ENCODE results near the gene PAX5.

PAX5 gene

GRCh38 chr9:36950389-36950788, 83.7 kb downstream of the PAX5 start:
- Histone ChIP-seq H3K9ac (ENCODE audit: insufficient read length, low read depth) (no peak overlapping the region), H3K4me1 (ENCODE audit: insufficient read depth, insufficient read length) (peaks cover 4% of the 10 kb centered on the region), H3K9me3 (ENCODE audit: insufficient read depth, low read length) (no peaks in the 10 kb centered on the region), H3K36me3 (ENCODE audit: insufficient read depth, insufficient read length, low read length) (no peaks in the 10 kb centered on the region), H3K4me3 (ENCODE audit: insufficient read length, low read depth) (no peak overlapping the region), H3K27me3 (ENCODE audit: insufficient read depth, insufficient read length) (no peaks in the 10 kb centered on the region)
- DNase-seq (ENCODE audit: low read depth, low spot score), result peak; percentile 25
- TF ChIP-seq SUZ12 (IDR thresholded peaks at IDR 0.05; ENCODE audit: extremely low read depth, insufficient read depth, insufficient read length) (no peak), ZNF274 (IDR thresholded peaks at IDR 0.05; ENCODE audit: low read depth, low read length) (no peak), YY1 (IDR thresholded peaks at IDR 0.05; ENCODE audit: insufficient read depth, insufficient read length) (no peak)

- TF ChIP-seq SUZ12 (IDR thresholded peaks at IDR 0.05; ENCODE audit: extremely low read depth, insufficient read depth, insufficient read length) (no peak), YY1 (IDR thresholded peaks at IDR 0.05; ENCODE audit: insufficient read depth, insufficient read length) (no peak), ZNF274 (IDR thresholded peaks at IDR 0.05; ENCODE audit: low read depth, low read length) (no peak)
- H3K9ac ChIP-seq (ENCODE audit: insufficient read length, low read depth), result no peak overlapping the region
Observed at GRCh38 chr9:36949466-36949865, 84.6 kb downstream of the PAX5 start.

GRCh38 chr9:36948051-36948450, 86.0 kb downstream of the PAX5 start:
- TF ChIP-seq YY1 (IDR thresholded peaks at IDR 0.05; ENCODE audit: insufficient read depth, insufficient read length), result no peak
- Histone ChIP-seq H3K9ac (ENCODE audit: insufficient read length, low read depth) (no peak overlapping the region), H3K36me3 (ENCODE audit: insufficient read depth, insufficient read length, low read length) (no peaks in the 10 kb centered on the region), H3K9me3 (ENCODE audit: insufficient read depth, low read length) (no peaks in the 10 kb centered on the region), H3K4me1 (ENCODE audit: insufficient read depth, insufficient read length) (peaks cover 4% of the 10 kb centered on the region), H3K27me3 (ENCODE audit: insufficient read depth, insufficient read length) (no peaks in the 10 kb centered on the region), H3K4me3 (ENCODE audit: insufficient read length, low read depth) (no peak overlapping the region)
- no peak for DNase-seq (ENCODE audit: low read depth, low spot score)

More at GRCh38 chr9:36949466-36949865, 84.6 kb downstream of the PAX5 start:
- Histone ChIP-seq H3K4me1 (ENCODE audit: insufficient read depth, insufficient read length) (peaks cover 4% of the 10 kb centered on the region), H3K4me3 (ENCODE audit: insufficient read length, low read depth) (no peak overlapping the region), H3K36me3 (ENCODE audit: insufficient read depth, insufficient read length, low read length) (no peaks in the 10 kb centered on the region), H3K9me3 (ENCODE audit: insufficient read depth, low read length) (no peaks in the 10 kb centered on the region), H3K27me3 (ENCODE audit: insufficient read depth, insufficient read length) (no peaks in the 10 kb centered on the region)
- DNase-seq (ENCODE audit: low read depth, low spot score), result no peak

GRCh38 chr9:36946653-36947052, 87.4 kb downstream of the PAX5 start:
- no peak overlapping the region for H3K4me3 ChIP-seq (ENCODE audit: insufficient read length, low read depth)
- no peaks in the 10 kb centered on the region for H3K9me3 ChIP-seq (ENCODE audit: insufficient read depth, low read length)
- H3K27me3 ChIP-seq (ENCODE audit: insufficient read depth, insufficient read length), result peaks cover 4% of the 10 kb centered on the region
- H3K4me1 ChIP-seq (ENCODE audit: insufficient read depth, insufficient read length), result peaks cover 4% of the 10 kb centered on the region
- no peaks in the 10 kb centered on the region for H3K36me3 ChIP-seq (ENCODE audit: insufficient read depth, insufficient read length, low read length)
- no peak for TF ChIP-seq ZNF274 (IDR thresholded peaks at IDR 0.05; ENCODE audit: low read depth, low read length)
- TF ChIP-seq YY1 (IDR thresholded peaks at IDR 0.05; ENCODE audit: insufficient read depth, insufficient read length), result no peak
- TF ChIP-seq SUZ12 (IDR thresholded peaks at IDR 0.05; ENCODE audit: extremely low read depth, insufficient read depth, insufficient read length), result no peak
- DNase-seq (ENCODE audit: low read depth, low spot score), result no peak
- no peak overlapping the region for H3K9ac ChIP-seq (ENCODE audit: insufficient read length, low read depth)

- Histone ChIP-seq H3K9ac (ENCODE audit: insufficient read length, low read depth) (no peak overlapping the region), H3K4me3 (ENCODE audit: insufficient read length, low read depth) (no peak overlapping the region), H3K9me3 (ENCODE audit: insufficient read depth, low read length) (no peaks in the 10 kb centered on the region), H3K27me3 (ENCODE audit: insufficient read depth, insufficient read length) (peaks cover 4% of the 10 kb centered on the region), H3K4me1 (ENCODE audit: insufficient read depth, insufficient read length) (peaks cover 4% of the 10 kb centered on the region), H3K36me3 (ENCODE audit: insufficient read depth, insufficient read length, low read length) (no peaks in the 10 kb centered on the region)
- DNase-seq (ENCODE audit: low read depth, low spot score), result no peak
- no peak for TF ChIP-seq YY1 (IDR thresholded peaks at IDR 0.05; ENCODE audit: insufficient read depth, insufficient read length)
- TF ChIP-seq SUZ12 (IDR thresholded peaks at IDR 0.05; ENCODE audit: extremely low read depth, insufficient read depth, insufficient read length), result no peak
- TF ChIP-seq ZNF274 (IDR thresholded peaks at IDR 0.05; ENCODE audit: low read depth, low read length), result no peak
Observed at GRCh38 chr9:36945999-36946398, 88.1 kb downstream of the PAX5 start.

- H3K4me3 ChIP-seq (ENCODE audit: insufficient read length, low read depth), result no peak overlapping the region
- H3K9me3 ChIP-seq (ENCODE audit: insufficient read depth, low read length), result no peaks in the 10 kb centered on the region
- DNase-seq (ENCODE audit: low read depth, low spot score), result no peak
- no peaks in the 10 kb centered on the region for H3K36me3 ChIP-seq (ENCODE audit: insufficient read depth, insufficient read length, low read length)
- no peaks in the 10 kb centered on the region for H3K4me1 ChIP-seq (ENCODE audit: insufficient read depth, insufficient read length)
- H3K9ac ChIP-seq (ENCODE audit: insufficient read length, low read depth), result no peak overlapping the region
- TF ChIP-seq ZNF274 (IDR thresholded peaks at IDR 0.05; ENCODE audit: low read depth, low read length) (no peak), SUZ12 (IDR thresholded peaks at IDR 0.05; ENCODE audit: extremely low read depth, insufficient read depth, insufficient read length) (no peak), YY1 (IDR thresholded peaks at IDR 0.05; ENCODE audit: insufficient read depth, insufficient read length) (no peak)
- peaks cover 4% of the 10 kb centered on the region for H3K27me3 ChIP-seq (ENCODE audit: insufficient read depth, insufficient read length)
Observed at GRCh38 chr9:36942891-36943290, 91.2 kb downstream of the PAX5 start.

GRCh38 chr9:36941441-36941840, 92.6 kb downstream of the PAX5 start:
- Histone ChIP-seq H3K27me3 (ENCODE audit: insufficient read depth, insufficient read length) (peaks cover 4% of the 10 kb centered on the region), H3K4me1 (ENCODE audit: insufficient read depth, insufficient read length) (peaks cover 2% of the 10 kb centered on the region), H3K9me3 (ENCODE audit: insufficient read depth, low read length) (no peaks in the 10 kb centered on the region), H3K4me3 (ENCODE audit: insufficient read length, low read depth) (no peak overlapping the region), H3K9ac (ENCODE audit: insufficient read length, low read depth) (no peak overlapping the region), H3K36me3 (ENCODE audit: insufficient read depth, insufficient read length, low read length) (no peaks in the 10 kb centered on the region)
- TF ChIP-seq SUZ12 (IDR thresholded peaks at IDR 0.05; ENCODE audit: extremely low read depth, insufficient read depth, insufficient read length) (no peak), YY1 (IDR thresholded peaks at IDR 0.05; ENCODE audit: insufficient read depth, insufficient read length) (no peak), ZNF274 (IDR thresholded peaks at IDR 0.05; ENCODE audit: low read depth, low read length) (no peak)
- DNase-seq (ENCODE audit: low read depth, low spot score), result no peak

- H3K4me1 ChIP-seq (ENCODE audit: insufficient read depth, insufficient read length), result peaks cover 2% of the 10 kb centered on the region
- H3K9me3 ChIP-seq (ENCODE audit: insufficient read depth, low read length), result no peaks in the 10 kb centered on the region
- H3K27me3 ChIP-seq (ENCODE audit: insufficient read depth, insufficient read length), result peaks cover 4% of the 10 kb centered on the region
- no peaks in the 10 kb centered on the region for H3K36me3 ChIP-seq (ENCODE audit: insufficient read depth, insufficient read length, low read length)
- no peak overlapping the region for H3K4me3 ChIP-seq (ENCODE audit: insufficient read length, low read depth)
- no peak for DNase-seq (ENCODE audit: low read depth, low spot score)
- TF ChIP-seq ZNF274 (IDR thresholded peaks at IDR 0.05; ENCODE audit: low read depth, low read length), result no peak
- no peak for TF ChIP-seq SUZ12 (IDR thresholded peaks at IDR 0.05; ENCODE audit: extremely low read depth, insufficient read depth, insufficient read length)
- no peak for TF ChIP-seq YY1 (IDR thresholded peaks at IDR 0.05; ENCODE audit: insufficient read depth, insufficient read length)
- no peak overlapping the region for H3K9ac ChIP-seq (ENCODE audit: insufficient read length, low read depth)
Observed at GRCh38 chr9:36940881-36941280, 93.2 kb downstream of the PAX5 start.

Data from NT2/D1 (cell line).